B cell (primary cell): ENCODE data around the gene PIP4P1. TPM values are rescaled to one million over a fixed set of nuclear protein-coding genes. Genes with fewer than 3 reads are reported as not detected.

Source experiments
- ATAC-seq: fragments of 200-7000 bp; cut with Tn5 transposase; one replicate; pipeline ENCODE4 v1.10.0; 2021; ENCODE audit warnings: low read depth, mild to moderate bottlenecking, moderate number of reproducible peaks, moderate library complexity
- CTCF ChIA-PET: fragments of 350-600 bp; sonication (Branson Sonifier 250); formaldehyde crosslinking; loops from one replicate; lab custom pipeline; 2021; ENCODE audit warnings: antibody characterized with exemption, inconsistent platforms; lab: Charles Lee
- POLR2A ChIA-PET: fragments of 350-600 bp; sonication (Branson Sonifier 250); formaldehyde crosslinking; loops from one replicate; lab custom pipeline; 2021; ENCODE audit warnings: antibody characterized with exemption; lab: Charles Lee
- DNase-seq: peaks from one replicate; pipeline ENCODE4 v3.0.0; 2013
- H2AFZ ChIP-seq: 2 replicates; pipeline ENCODE4 v1.6.1; 2012; ENCODE audit warnings: mild to moderate bottlenecking, low read depth, low read length; ENCODE audit not compliant: insufficient read depth, poor library complexity, severe bottlenecking
- H3K27ac ChIP-seq, 2 donors: 1 replicate in 1 of 2; 2 replicates in 1 of 2; pipeline ENCODE4 v1.5.1; 2012 to 2013; ENCODE audit warnings: low read length in 2 of 2, mild to moderate bottlenecking in 2 of 2, moderate library complexity in 1 of 2
- H3K27me3 ChIP-seq, 4 experiments: fragments of 200-600 bp in 1 of 4; sonication (generic) in 1 of 4; replicated peaks in 1 of 4; 1 replicate in 2 of 4; 2 replicates in 2 of 4; pipeline versions ENCODE4 v1.6.1 to v1.7.0; 2013 to 2016; ENCODE audit warnings: low read length in 3 of 4, mild to moderate bottlenecking in 2 of 4, mixed read lengths in 1 of 4, moderate library complexity in 1 of 4; ENCODE audit not compliant: insufficient read depth in 4 of 4, control insufficient read depth in 3 of 4; ENCODE audit errors: control extremely low read depth in 1 of 4
- H3K36me3 ChIP-seq, 2 experiments: replicated peaks in 1 of 2; 1 replicate in 1 of 2; 2 replicates in 1 of 2; pipeline versions ENCODE4 v1.6.1 to v1.7.1; 2013; ENCODE audit warnings: low read length in 1 of 2; ENCODE audit not compliant: insufficient read depth in 2 of 2, control insufficient read depth in 1 of 2; ENCODE audit errors: control extremely low read depth in 1 of 2, extremely low read depth in 1 of 2
- H3K4me1 ChIP-seq, 2 donors: fragments of 200-600 bp in 1 of 2; sonication (generic) in 1 of 2; 1 replicate in 1 of 2; 2 replicates in 1 of 2; pipeline versions ENCODE4 v1.5.1 to v1.6.1; 2013 to 2017; ENCODE audit warnings: low read length in 2 of 2; ENCODE audit not compliant: control insufficient read depth in 2 of 2, insufficient read depth in 2 of 2
- H3K4me2 ChIP-seq: replicated peaks from 2 replicates; pipeline ENCODE3; 2012; ENCODE audit warnings: mild to moderate bottlenecking, low read depth, low read length; ENCODE audit not compliant: poor library complexity, severe bottlenecking
- H3K4me3 ChIP-seq, 5 experiments: fragments of 200-600 bp in 1 of 5; sonication (generic) in 1 of 5; 1 replicate in 3 of 5; 2 replicates in 2 of 5; pipeline versions ENCODE4 v1.5.1 to v1.7.0; 2011 to 2016; ENCODE audit warnings: low read length in 4 of 5, mild to moderate bottlenecking in 4 of 5, low read depth in 2 of 5, control low read depth in 1 of 5, moderate library complexity in 1 of 5; ENCODE audit not compliant: insufficient read depth in 1 of 5; ENCODE audit errors: control extremely low read depth in 1 of 5, extremely low read depth in 1 of 5
- H3K79me2 ChIP-seq: fragments of 200-600 bp; sonication (generic); one replicate; pipeline ENCODE4 v1.6.0; 2016; ENCODE audit warnings: low read length; ENCODE audit not compliant: control insufficient read depth, insufficient read depth
- H3K9ac ChIP-seq: fragments of 200-600 bp; sonication (generic); 2 replicates; pipeline ENCODE4 v1.6.1; 2017; ENCODE audit warnings: mild to moderate bottlenecking, low read length, moderate library complexity
- H3K9me3 ChIP-seq, 3 donors: one replicate each; pipeline versions ENCODE4 v1.6.1 to v1.7.1; 2013; ENCODE audit warnings: low read length in 2 of 3; ENCODE audit not compliant: control insufficient read depth in 2 of 3, insufficient read depth in 1 of 3; ENCODE audit errors: control extremely low read depth in 1 of 3
- H4K20me1 ChIP-seq: 2 replicates; pipeline ENCODE4 v1.6.0; 2012; ENCODE audit warnings: mild to moderate bottlenecking, low read length; ENCODE audit not compliant: insufficient read depth, control insufficient read depth, poor library complexity, severe bottlenecking
- H3K27ac Mint-ChIP-seq: one replicate; pipeline ENCODE4 v1.8.0; 2021; ENCODE audit warnings: mixed read lengths
- H3K27me3 Mint-ChIP-seq: one replicate; pipeline ENCODE4 v1.8.0; 2021; ENCODE audit warnings: mixed read lengths
- H3K4me1 Mint-ChIP-seq: one replicate; pipeline ENCODE4 v1.8.0; 2021; ENCODE audit warnings: mixed read lengths
- H3K4me3 Mint-ChIP-seq: one replicate; pipeline ENCODE4 v1.8.0; 2021; ENCODE audit warnings: mixed read lengths
- H3K9me3 Mint-ChIP-seq: one replicate; pipeline ENCODE4 v1.8.0; 2022; ENCODE audit warnings: mixed read lengths; ENCODE audit not compliant: insufficient read depth
- EZH2 ChIP-seq: IDR thresholded peaks from 2 replicates; pipeline ENCODE4 v1.6.1; 2012; ENCODE audit warnings: borderline replicate concordance, low read depth, mild to moderate bottlenecking, moderate library complexity, low read length; ENCODE audit not compliant: insufficient read depth, poor library complexity, severe bottlenecking
- WGBS: methylation state at CpG from one replicate; pipeline ENCODE4 v1.1.5; 2013; ENCODE audit warnings: missing lambda C conversion rate; ENCODE audit not compliant: insufficient coverage; 5-methylcytosine and 5-hydroxymethylcytosine counted together
- intact Hi-C: fragments of 100-400 bp; cut with micrococcal nuclease; formaldehyde crosslinking; loops from one replicate; pipeline ENCODE4 v1.10.0; 2022
- polyA plus RNA-seq: library from polyadenylated mRNA; depleted of rRNA; stranded (reverse); fragments of >200 nt; gene quantifications from 2 replicates; pipeline ENCODE4 v1.2.3, GENCODE V29; 2012
- total RNA-seq, 2 donors: library from RNA; stranded (reverse); fragments of 120-200 nt in 1 of 2; gene quantifications; 1 replicate in 1 of 2; 2 replicates in 1 of 2; pipeline versions ENCODE4 v1.2.3 to v1.2.4, GENCODE V29; 2013 to 2022
- TF ChIP-seq, protein P1 (sequence below): fragments of 200-600 bp; IDR thresholded peaks from one replicate; pipeline ENCODE4 v1.8.0; 2022; ENCODE audit warnings: antibody characterized with exemption, mild to moderate bottlenecking

The PIP4P1 gene
- total and polyA plus RNA-seq, 2 donors (not counting 1 experiment from before 2014, with no cell fraction given) = 97.5 to 183 TPM

DNA sequence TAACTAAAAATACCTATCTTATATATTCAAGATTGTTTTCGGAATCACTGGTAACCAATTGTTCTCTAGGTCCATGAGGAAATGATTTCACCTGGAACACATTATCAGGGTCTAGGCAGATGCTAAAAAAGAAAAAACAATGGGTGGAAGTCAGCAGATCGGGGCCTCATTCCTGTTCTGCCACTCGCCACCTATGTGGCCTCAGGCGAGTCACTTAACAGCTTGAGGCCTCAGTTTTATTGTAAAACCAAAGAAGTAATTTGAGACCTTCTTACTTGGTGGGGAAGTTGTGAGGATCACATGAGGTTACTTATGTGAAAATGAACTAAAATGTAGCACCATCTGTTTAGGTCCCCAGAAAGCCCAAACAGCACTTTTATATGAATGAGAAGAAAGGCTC, 37.9 kb upstream of the PIP4P1 start:
- ChIA-PET CTCF (no interaction called here), POLR2A (no interaction called here)
- DNase-seq = no peak
- Histone ChIP-seq H3K79me2 (no peaks in the 10 kb centered on the region), H3K27me3 (no peaks in the 10 kb centered on the region), H3K4me1 (peaks cover 19% of the 10 kb centered on the region in 2 donors), H2AFZ (peak overlapping the region; percentile 31), H3K27ac (no peak overlapping the region), H4K20me1 (no peaks in the 10 kb centered on the region), H3K36me3 (no peaks in the 10 kb centered on the region), H3K9ac (no peak overlapping the region), H3K9me3 (no peaks in the 10 kb centered on the region), H3K4me2 (no peak overlapping the region), H3K4me3 (no peak overlapping the region)
- TF ChIP-seq, protein P1, sequence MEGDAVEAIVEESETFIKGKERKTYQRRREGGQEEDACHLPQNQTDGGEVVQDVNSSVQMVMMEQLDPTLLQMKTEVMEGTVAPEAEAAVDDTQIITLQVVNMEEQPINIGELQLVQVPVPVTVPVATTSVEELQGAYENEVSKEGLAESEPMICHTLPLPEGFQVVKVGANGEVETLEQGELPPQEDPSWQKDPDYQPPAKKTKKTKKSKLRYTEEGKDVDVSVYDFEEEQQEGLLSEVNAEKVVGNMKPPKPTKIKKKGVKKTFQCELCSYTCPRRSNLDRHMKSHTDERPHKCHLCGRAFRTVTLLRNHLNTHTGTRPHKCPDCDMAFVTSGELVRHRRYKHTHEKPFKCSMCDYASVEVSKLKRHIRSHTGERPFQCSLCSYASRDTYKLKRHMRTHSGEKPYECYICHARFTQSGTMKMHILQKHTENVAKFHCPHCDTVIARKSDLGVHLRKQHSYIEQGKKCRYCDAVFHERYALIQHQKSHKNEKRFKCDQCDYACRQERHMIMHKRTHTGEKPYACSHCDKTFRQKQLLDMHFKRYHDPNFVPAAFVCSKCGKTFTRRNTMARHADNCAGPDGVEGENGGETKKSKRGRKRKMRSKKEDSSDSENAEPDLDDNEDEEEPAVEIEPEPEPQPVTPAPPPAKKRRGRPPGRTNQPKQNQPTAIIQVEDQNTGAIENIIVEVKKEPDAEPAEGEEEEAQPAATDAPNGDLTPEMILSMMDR = no peak
- TF ChIP-seq EZH2 = no peak
- Mint-ChIP-seq H3K4me3 (no peak overlapping the region), H3K27me3 (no peaks in the 10 kb centered on the region), H3K9me3 (no peaks in the 10 kb centered on the region), H3K4me1 (peaks cover 46% of the 10 kb centered on the region), H3K27ac (peak overlapping the region; percentile 29)
- no peak for ATAC-seq
- WGBS = 60% methylated on average over 1 of the region's 4 CpGs
- intact Hi-C loops = no loop called here

DNA sequence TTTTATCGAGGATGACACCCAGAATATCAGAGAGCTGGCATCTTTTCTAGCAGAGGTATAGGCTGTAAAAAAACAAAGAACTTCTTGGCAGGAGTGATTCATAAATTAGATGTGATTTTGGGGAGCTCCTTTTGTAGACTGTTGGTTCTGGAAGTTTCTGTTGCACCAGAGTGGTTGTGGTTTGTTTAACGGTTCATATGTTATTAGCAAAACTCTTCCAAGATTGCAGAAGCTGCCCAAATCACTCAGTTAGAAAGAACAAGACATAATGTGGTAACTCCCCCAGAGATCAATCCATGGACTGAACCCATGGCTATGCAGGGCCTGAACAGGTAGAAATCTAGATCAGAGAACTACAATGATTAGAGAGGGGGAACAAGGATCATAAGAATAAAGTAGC, 37.4 kb upstream of the PIP4P1 start:
- WGBS = 89% methylated on average over 1 of the region's 2 CpGs
- DNase-seq (no peak), ATAC-seq (no peak)
- H3K36me3 ChIP-seq = no peaks in the 10 kb centered on the region
- no peak overlapping the region for H3K4me3 Mint-ChIP-seq
- no peaks in the 10 kb centered on the region for H3K27me3 ChIP-seq
- peaks cover 45% of the 10 kb centered on the region for H3K4me1 Mint-ChIP-seq
- POLR2A ChIA-PET = no interaction called here
- H4K20me1 ChIP-seq = no peaks in the 10 kb centered on the region
- H3K27ac Mint-ChIP-seq = peak overlapping the region; percentile 26
- intact Hi-C loops = no loop called here
- H3K27ac ChIP-seq = no peak overlapping the region
- H3K27me3 Mint-ChIP-seq = no peaks in the 10 kb centered on the region
- H3K9me3 ChIP-seq = no peaks in the 10 kb centered on the region
- H3K9me3 Mint-ChIP-seq = no peaks in the 10 kb centered on the region
- peak overlapping the region; percentile 31 for H2AFZ ChIP-seq
- CTCF ChIA-PET = interaction anchor here (0.7 kb wide), 1 partner anchor 28 kb away, joined by 3 read pairs; no protein-coding TSS in a partner anchor
- no peak overlapping the region for H3K9ac ChIP-seq
- no peak overlapping the region for H3K4me3 ChIP-seq
- peak overlapping the region; percentile 8 for H3K4me2 ChIP-seq
- TF ChIP-seq, protein P1 = no peak
- TF ChIP-seq EZH2 = no peak
- H3K79me2 ChIP-seq = no peaks in the 10 kb centered on the region
- peaks cover 18 to 19% of the 10 kb centered on the region in 2 donors for H3K4me1 ChIP-seq
